NCI-H187 treated with DMSO at 0.1 percent for 48 hours (cell line): ENCODE results near the gene RAB10.
"Not testable (repeated sequence)": the region's sequence is repeated elsewhere in the genome, so short reads cannot be mapped to it uniquely, and the experiment has no call there.

Experiments
- DNase-seq: peaks from one replicate; lab custom pipeline; 2025; lab: John Stamatoyannopoulos, UW

Gene RAB10

DNA sequence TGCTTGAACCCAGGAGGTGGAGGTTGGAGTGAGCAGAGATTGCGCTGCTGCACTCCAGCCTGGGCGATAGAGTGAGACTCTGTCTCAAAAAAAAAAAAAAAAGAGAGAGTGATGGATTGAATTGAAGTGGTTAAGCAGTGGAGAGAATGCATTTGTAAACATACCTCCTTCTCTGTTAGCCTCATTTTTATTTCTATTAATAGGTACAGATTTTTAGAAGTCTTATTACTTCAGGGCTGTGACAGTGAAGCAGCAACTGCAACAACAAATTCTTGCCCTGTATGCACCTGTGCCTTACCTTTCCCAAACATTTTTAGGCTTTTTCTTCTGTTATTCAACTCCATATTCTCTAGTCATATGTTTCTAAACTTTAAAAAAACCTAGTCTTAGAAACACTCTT, 55.5 kb downstream of the RAB10 start:
- DNase-seq, result no peak

DNA sequence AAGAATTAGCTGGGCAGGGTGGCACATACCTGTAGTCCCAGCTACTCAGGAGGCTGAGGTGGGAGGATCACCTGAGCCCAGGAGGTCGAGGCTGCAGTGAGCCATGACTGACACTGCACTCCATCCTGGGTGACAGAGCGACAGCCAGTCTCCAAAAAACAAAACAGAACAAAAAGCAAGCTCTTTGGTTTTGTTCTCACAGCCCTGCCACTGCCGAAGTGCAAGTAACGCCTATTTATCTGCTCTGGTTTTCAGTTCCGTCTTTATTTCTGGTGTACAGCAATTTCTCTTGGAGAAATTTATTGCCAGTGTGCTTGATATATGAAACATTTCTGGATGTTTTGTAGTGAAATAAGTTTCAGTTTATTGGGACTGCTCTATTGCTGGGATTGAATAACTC, 61.9 kb downstream of the RAB10 start:
- no peak for DNase-seq

DNA sequence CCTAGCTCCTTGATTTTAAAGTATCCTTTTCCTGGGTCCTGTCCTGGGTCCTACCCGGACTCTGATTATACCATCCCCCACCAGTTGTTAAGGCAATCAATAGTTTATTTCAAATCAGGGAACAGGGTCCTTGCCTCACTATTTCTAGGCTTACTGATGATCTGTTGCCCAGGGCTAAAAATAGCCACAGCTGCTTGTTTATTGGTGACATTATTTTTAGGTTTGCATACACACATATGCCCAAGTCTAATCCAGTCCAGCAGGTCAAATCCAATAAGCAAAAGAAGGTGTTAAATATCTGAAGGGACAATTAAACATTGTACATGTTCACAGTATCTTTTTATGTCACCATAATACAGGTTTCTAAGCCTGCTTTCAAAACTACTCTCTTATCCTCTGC, 66.0 kb downstream of the RAB10 start:
- DNase-seq, result no peak

DNA sequence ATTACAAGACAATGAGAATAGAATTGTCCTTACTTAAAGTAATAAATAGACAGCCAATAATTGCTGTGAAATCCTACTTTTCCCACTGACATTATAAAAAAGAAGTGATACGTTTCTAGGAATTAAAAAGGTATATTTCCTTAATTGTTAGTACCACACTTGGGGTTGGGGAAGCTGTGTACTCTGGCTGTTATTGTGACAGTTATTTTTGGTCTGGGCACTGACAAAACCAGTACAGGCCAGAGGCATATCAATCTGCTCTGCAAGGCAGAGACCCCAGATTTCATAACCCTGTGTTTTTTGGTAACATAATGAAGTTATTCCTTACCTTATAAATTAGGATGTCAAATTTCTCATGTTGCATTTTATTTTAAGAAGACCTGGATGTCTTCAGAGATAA, 66.5 kb downstream of the RAB10 start:
- DNase-seq, result no peak

DNA sequence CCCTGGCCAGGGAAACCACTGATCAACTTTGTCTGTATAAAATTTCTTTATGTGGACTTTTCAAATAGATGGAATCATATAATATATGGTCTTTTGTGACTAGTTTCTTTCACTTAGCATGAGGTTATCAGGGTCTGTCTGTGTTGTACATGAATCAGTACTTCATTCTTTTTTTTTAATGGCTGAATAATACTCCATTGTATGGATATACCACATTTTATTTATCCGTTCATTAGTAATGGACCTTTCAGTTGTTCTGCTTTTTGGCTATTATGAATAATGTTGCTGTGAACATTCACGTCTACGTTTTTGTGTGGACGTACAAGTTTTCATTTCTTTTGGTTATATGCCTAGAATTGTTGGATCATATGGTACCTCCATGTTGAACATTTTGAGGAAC, 69.9 kb downstream of the RAB10 start:
- DNase-seq, result no peak

DNA sequence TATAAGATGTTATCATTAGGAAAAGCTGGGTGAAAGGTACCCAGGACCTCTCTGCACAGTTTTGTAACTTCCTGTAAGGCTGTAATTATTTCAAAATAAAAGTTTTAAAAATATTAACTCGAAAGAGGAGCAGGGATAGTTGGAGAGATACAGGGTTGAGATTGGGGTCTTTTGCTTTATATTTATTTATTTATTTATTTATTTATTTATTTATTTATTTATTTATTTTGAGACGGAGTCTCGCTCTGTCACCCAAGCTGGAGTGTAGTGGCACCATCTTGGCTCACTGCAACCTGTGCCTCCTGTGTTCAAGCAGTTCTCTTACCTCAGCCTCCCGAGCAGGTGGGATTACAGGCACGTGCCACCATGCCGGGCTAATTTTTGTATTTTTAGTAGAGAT, 74.8 kb downstream of the RAB10 start:
- not testable (repeated sequence) for DNase-seq

DNA sequence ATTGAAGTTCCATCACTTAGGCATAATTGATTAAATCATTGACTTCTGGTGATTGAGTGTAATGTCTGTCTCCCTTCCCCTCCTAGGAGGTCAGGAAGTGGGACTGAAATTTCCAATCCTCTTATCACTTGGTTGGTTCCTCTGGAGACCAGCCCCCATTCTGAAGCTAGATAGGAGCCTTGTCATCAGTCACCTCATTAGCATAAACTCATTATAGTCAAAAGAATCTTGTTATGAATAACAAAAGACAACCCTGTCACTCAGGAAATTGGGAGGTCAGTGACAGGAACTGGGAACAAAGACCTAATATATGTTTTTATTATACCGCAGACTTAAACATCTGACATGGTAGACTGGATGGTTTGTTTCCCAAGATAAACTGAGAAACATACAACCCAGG, 78.3 kb downstream of the RAB10 start:
- no peak for DNase-seq

DNA sequence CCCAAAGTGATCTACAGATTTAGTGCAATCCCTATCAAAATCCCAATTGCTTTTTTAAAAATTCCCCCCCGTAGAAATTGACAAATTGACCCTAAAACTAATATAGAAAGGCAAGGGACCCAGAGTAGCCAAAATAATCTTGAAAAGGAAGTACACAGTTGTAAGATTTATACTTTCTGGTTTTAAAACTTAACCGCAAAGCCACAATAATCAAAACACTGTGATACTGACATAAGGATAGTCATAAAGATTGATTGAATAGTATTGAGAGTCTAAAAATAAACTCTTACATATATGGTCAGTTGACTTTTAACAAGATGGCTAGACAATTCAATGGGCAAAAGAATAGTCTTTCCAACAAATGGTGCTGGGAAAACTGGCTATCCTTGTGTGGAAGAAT, 80.3 kb downstream of the RAB10 start:
- DNase-seq, result no peak

DNA sequence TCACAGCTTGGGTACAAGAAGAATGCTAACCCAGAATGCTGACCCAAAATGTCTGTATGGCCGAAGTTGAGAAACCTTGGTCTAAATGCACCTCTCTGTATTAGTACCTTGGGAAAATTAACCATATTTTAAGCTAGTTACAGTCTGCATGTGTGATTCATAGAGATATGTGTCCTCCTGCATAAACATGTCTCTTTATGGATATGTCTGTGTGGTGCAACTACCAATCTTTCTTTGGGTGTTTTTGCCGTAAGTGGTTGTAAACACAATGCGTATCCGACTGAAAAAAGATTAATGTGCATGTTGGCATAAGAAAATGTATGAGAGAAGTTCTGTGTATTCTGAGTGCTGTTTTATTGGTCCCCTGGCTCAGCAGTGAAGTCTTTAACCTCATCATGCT, 84.8 kb downstream of the RAB10 start:
- DNase-seq, result no peak

DNA sequence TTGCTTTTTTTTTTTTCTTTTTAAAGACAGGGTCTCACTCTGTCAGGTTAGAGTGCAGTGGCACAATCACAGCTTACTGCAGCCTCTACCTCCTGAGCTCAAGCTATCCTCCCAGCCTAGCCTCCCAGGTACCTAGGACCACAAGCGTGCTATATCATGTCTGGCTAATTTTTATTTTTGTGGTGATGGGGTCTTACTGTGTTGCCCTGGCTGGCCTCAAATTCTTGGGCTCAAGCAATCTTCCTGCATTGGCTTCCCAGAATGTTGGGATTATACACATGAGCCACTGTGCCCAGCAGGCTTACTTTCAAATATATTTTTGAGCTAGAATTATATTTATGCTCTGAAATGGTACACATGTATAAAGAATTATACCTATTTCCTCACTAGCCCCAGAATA, 85.6 kb downstream of the RAB10 start:
- no peak for DNase-seq

DNA sequence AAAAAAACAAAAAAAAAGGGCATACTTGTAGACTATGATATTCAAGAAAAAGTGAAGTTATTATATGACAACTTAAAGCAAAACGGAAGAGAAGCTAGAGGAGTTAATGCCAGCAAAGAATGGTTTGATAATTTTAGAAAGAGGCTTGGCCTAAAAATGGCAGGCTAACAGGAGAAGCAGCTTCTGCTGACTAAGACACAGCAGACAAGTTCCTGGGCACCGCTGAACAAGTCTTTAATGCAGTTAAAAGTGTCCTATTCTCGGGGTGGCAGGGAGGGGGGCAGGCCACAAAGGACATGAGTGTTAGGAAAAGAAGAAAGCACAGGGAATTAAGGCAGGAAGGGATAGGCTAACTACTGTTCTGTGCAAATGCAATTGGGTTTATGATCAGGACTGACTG, 88.7 kb downstream of the RAB10 start:
- no peak for DNase-seq

DNA sequence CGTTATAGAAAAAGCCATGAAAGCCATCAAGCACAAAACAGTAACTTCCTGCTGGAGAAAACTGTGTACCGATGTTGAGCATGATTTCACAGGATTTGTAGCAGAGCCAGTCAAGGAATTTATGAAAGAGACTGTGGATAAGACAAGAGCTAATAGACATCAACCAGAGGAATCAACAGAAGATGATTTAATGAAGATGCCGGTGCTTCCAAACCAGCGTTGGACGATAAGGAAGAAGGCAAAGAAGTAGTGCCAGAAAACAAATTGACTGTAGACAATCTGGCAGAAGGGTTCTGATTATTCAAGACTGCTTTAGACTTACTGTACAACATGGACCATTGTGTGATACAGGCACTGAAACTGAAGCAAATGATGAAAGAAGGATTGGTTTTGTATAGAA, 89.5 kb downstream of the RAB10 start:
- DNase-seq, result no peak

DNA sequence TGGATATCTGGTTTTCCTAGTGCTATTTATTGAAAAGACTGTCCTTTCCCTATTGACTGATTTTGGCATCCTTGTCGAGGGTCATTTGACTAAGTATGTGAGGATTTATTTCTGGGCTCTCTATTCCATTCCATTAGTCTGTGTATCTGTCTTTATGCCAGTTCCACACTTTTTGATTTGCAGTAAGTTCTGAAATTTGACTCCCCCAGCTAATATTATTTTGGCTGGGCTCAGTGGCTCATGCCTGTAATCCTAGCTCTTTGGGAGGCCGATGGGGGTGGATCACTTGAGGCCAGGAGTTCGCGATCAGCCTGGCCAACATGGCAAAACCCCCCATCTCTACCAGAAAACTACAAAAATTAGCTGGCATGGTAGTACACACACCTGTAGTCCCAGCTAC, 92.2 kb downstream of the RAB10 start:
- no peak for DNase-seq

DNA sequence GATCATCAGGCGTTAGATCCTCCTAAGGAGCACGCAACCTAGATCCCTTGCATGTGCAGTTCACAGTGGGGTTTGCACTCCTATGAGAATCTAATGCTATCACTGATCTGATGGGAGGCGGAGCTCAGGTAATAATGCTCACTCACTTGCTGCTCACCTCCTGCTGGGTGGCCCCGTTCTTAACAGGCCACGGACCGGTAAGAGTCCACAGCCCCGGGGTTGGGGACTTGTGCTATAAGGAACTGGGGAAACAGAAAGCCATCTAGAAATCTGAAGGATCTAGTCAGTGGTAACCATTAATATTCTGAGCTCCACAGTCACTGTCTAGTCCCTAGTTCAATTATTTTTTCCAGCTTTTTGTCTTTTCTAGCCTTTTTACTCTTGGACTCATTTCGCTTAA, 94.3 kb downstream of the RAB10 start:
- no peak for DNase-seq

DNA sequence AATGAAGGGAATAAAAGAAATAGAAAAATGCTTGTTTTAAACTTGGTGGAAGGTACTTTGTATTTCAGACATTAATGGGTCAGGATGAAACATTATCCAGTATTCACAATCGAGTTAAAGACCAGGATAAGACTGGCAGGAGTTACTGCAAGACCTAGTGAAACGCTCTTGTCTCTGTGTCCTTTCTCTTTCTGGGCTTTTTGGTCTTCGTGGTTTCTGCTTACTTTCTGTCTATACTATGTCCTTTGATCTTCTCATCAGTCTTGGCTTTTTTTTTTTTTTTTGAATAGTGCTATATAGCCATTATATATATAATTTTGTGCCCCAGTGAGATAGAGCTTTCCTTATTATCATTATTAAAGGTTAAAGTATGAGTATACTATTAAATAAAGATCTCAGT, 96.9 kb downstream of the RAB10 start:
- DNase-seq, result no peak

DNA sequence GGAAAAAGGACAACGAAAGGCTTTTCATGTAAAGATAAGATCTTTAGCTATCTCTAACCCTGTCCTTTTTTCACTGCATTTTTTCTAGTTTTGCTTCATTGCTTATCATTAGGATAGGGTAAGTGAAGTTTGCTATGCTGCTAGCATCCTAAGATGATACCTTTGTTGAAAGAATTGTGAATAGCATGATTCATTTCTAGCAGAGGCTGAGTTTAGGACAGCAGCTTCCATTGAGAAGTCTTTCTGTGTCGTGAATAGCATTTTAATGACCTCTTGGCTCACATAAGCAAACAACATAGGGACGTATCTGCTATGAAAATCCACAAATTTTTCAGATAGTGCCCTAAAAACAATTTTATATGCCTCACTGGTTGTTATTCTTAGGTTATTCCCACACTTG, 102.6 kb downstream of the RAB10 start:
- no peak for DNase-seq

DNA sequence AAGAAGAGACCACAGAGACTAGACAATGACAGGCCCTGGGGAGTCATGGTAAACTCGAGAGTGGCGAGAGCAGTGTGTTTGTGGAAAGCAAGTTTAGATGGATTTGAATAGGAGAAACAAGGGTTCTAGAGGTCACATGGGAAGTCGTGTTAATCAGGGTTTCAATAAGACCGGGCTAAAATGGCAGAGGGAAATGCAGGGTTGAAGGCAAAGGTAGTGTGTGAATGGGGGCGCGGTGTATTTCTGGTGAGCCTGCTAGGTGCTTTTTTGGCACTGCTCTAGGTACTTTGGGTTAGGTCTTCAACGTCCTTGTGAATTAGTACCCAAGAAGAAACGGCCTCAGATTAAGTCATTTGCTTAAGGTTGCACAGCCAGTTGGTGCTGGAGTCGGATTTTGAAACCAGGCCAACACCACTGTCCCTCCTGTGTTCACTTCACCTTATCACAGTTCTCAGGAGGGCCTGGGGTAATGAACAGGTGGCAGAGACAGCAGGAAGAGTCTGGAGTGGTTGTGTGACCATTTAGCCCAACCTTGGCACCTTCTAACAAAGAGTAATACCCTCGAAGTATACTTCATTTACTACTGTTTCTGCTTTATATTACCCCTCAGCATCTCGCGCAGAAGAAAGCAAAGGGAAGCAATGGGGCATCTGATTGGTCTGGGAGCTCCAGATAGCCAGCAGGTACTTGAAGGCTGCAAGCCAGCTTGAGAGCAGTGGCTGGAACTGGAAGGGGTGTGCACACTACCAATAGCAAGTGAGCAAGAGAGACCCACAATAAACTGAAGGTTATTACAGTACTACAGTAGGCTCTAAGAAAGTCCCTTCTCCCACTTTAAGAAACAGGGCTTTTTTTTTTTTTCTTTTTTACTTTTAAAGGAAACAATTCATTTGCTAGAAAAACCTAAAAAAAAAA, 105.6 kb downstream of the RAB10 start:
- no peak for DNase-seq

DNA sequence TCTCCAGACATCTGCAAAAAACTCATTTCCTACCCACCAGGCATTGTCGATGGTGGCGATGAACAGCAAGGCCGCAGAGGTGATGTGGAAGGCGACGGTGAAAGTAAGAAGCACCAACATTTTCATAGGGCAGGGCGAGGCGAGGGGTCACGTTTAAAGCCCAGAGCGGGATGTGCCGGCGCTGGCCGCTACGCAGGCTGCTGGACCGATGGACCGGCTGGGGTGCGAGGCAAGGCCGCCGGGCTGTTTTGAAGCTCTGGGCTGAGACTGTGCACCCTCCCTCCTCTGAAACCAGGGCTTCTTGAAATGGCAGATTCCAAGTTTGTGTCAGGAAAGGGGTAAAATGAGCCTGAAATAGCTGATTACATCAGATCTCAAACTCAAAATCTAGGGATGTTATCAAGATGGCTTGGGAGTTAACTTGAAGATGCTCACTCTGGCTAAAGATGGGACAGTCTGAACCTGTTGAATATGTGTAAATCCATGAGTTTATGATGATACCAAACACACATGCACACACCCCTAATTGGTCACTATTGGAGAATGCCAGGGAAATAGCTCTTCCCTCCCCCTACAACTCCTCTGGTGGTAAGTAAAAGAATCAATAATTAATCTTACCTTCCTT, 107.4 kb downstream of the RAB10 start:
- DNase-seq, result no peak

DNA sequence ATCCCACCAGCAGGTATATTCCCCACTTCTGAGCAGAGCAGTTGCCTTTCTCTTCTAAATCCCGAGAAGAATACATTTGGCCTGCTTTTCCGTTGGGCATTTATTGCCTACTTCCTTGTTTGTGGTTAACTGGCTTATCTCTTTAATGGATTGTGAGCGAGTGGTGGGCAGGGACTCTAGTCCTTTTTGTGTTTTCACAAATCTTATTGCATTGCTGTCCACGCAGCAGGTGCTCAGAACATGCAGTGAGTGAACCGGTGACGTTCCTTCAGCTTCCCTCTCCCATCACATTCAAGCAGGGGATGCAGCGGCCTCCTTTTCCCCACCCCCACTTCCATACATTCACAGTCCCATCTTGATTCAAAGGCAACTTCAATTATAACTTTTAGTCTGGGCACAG, 110.1 kb downstream of the RAB10 start:
- peak; percentile 54 for DNase-seq

DNA sequence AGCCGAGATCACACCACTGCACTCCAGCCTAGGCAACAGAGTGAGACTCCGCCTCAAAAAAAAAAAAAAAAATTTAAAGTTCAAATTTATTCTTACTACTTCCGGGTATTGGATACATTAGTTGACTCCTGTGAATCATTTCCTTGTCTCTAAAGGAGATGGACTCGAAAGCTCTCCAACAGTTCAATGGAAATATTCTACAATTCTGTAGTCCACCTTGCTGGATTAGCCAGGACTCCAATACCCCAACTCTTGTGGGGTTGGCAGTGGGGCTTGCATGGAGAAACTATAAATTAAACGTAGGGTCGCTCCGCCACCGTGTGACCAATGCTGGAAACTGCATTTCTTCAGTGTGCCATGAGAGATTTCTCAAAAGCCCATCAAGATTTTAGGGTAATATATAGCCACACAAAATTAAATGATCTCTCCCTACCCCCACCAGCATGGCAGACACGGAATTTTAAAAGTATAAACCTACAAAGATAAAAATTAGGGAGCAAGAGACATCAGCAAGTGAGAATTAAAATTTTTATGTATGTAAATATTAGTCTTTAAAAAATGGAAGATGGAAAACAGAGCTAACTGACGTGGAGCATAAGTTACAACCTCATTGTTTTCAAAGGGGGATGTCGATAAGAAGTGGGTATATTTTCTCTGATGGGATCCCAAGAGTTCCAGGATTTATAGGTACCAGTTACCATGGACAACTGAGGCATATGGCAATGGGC, 111.2 kb downstream of the RAB10 start:
- DNase-seq, result peak; percentile 14

DNA sequence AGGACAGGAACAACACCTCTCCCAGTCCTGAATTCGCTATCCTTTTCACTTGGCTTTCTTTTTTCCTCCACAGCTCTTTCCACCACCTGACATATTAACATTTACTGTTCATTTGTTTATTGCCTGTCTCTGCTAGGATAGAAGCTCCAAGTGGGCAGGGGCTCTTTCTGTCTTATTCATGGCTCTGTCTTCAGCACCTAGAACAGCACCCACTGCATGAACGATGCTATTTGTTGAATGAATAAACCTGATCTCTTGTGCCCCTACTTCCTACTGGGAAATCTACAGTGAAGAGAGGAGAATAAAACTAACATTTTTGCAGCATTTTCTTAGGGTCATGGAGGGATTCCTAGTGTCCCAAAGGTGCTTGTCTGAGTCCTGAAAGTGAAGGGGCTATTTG, 114.6 kb downstream of the RAB10 start:
- DNase-seq, result no peak

DNA sequence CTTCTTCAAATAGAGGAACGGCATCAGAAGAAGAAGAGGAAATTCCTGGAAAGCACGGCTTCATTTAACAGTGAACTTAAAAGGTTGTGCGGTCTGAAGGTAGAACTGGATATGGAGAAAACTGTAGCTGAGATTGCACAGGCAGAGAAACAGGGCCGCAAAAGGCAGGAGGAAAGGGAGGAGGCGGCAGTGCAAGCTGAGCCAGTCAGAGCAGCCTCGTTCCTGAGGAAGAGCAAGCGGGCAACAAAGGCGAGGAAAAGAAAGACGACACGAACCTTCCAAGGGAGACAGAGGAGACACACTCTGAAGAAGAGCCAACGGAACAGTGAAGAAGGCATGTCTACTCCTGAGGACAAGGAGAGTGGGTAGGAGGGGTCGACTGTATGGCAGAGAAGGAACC, 116.4 kb downstream of the RAB10 start:
- no peak for DNase-seq

DNA sequence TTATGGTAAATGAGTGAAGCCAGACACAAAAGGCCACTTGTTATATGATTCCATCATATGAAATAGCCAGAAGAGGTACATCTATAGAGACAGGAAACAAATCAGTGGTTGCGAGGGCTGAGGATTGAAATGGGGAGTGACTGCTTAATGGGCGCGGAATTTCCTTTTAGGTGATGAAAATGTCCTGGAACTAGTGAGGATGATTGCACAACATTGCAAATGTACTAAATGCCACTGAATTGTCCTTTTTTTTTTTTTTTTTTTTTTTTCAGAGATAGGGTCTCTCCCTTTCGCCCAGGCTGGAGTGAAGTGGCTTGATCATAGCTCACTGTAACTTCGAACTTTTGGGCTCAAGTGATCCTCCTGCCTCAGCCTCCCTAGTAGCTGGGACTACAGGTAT, 123.7 kb downstream of the RAB10 start:
- DNase-seq, result no peak
